AG09319 (cell line): ENCODE results near the gene BLM.

Experiments
- DNase-seq: peaks from one replicate; pipeline ENCODE4 v3.0.0-alpha.2; 2010; ENCODE audit warnings: low read depth; ENCODE audit errors: extremely low read depth
- TF ChIP-seq, protein P1 (sequence below): IDR thresholded peaks from 2 replicates; pipeline ENCODE4 v1.5.1; 2011; ENCODE audit warnings: low read depth, mild to moderate bottlenecking, inconsistent platforms, low read length, moderate library complexity

The BLM gene

GRCh38 chr15:90809536-90809935 is 92.4 kb downstream of the BLM start:
- TF ChIP-seq, protein P1, sequence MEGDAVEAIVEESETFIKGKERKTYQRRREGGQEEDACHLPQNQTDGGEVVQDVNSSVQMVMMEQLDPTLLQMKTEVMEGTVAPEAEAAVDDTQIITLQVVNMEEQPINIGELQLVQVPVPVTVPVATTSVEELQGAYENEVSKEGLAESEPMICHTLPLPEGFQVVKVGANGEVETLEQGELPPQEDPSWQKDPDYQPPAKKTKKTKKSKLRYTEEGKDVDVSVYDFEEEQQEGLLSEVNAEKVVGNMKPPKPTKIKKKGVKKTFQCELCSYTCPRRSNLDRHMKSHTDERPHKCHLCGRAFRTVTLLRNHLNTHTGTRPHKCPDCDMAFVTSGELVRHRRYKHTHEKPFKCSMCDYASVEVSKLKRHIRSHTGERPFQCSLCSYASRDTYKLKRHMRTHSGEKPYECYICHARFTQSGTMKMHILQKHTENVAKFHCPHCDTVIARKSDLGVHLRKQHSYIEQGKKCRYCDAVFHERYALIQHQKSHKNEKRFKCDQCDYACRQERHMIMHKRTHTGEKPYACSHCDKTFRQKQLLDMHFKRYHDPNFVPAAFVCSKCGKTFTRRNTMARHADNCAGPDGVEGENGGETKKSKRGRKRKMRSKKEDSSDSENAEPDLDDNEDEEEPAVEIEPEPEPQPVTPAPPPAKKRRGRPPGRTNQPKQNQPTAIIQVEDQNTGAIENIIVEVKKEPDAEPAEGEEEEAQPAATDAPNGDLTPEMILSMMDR: no peak
- DNase-seq: no peak

DNA sequence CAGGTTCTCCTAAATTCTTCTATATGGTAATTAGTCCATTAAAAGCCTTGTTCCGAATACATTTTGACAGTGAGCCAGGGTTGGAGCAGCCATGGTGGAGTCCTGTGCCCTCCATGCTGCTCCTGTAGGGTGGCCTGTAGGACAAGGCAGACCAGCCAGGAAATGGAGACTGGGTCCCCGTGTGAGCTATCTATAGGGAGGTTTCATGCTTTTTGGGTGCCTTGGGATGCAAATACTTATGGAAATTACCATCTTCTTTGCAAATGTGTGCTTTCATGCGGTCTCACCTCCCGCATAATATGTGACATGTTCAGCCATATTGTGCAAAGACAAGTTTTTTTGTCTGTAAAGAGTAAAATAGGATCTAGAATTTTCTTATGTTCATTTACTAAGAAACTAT is 93.2 kb downstream of the BLM start:
- TF ChIP-seq, protein P1: no peak
- DNase-seq: no peak

DNA sequence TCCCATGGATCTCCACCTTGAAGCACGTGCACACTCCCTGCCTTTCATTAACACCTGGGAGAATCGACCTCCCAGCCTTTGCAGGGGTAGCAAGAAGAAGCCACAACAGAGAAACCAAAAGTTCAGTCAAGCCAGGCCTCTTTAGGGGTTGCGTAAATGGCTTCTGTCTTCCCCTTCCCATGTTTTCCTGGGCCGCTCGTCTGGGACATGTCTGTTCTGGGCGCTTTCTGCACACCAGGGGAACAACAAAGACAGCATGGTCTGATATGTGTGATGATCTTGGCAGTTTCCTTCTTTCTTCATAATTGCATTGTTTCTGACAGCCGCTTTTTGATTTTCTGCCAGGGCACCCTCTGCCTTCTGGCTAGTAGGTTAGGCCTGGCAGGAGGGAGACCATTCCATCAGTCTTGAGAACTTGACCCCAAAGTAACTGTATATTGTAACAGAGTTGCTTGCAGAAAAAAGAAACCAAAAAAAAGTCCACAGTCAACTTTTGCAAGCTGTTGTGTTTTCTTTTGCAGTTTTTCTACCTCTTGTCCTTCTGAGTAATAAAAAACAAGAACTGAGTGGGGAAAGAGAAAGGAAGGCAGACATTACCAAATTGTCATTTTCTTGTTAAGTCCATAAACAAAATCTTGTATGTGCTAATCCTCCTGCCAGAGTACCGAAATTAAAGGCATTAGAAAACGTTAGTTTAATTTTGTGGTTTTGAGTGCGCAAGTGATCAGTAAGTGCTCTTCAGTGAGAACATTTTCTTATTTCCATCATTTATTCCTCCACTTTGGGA is 95.2 kb downstream of the BLM start:
- TF ChIP-seq, protein P1: no peak
- no peak for DNase-seq

GRCh38 chr15:90812958-90813265 is 95.8 kb downstream of the BLM start:
- DNase-seq: no peak
- TF ChIP-seq, protein P1: no peak

DNA sequence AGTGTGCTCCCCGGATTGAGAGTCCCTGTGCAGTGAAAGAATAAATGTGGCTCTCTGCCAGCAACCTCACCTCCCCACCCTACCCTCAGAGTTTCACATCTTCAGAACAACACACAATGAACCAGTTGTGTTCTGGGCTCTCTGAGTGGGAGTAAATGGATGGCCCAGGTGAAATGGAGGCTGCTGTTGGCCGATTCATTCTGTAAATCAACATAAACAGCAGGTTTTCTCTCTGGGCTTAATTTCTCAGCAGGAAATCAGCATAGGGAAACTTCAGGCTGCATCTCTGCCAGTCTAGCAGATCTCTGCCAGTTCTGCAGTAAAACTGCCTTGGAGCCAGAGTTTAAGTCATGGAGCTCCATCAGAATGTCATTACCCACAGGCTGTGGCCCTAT is 96.6 kb downstream of the BLM start:
- TF ChIP-seq, protein P1: no peak
- no peak for DNase-seq

DNA sequence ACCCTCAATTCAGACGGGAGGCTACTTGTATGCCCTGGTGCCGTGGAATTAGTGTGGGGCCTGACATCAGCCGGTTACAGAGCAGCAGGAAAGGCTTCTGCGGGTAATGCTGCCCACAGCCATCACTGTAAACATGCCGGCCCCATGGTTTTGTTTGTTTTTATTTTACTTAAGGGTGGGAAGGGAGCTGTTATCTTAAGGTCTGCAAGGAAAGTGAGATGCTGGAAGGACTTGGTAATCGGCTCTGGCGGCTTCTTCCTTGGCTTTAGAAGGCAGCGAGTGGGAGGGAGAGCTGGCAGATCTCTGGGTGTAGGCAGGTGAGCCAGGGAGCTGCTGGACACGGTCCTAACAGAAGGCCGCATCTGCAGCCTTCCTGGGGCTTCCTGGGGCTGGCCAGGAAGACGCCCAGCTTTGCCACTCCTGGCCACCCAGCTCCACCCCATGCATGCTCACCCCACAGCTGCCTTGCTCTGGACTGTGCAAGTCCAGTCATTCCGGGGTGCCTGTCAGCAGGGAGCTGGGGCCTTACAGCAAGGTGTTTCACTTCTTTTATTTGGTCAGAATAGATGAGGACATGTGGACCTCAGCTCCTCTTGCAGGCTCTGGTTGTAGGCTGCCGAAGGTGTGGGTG is 97.2 kb downstream of the BLM start:
- TF ChIP-seq, protein P1: no peak
- no peak for DNase-seq

DNA sequence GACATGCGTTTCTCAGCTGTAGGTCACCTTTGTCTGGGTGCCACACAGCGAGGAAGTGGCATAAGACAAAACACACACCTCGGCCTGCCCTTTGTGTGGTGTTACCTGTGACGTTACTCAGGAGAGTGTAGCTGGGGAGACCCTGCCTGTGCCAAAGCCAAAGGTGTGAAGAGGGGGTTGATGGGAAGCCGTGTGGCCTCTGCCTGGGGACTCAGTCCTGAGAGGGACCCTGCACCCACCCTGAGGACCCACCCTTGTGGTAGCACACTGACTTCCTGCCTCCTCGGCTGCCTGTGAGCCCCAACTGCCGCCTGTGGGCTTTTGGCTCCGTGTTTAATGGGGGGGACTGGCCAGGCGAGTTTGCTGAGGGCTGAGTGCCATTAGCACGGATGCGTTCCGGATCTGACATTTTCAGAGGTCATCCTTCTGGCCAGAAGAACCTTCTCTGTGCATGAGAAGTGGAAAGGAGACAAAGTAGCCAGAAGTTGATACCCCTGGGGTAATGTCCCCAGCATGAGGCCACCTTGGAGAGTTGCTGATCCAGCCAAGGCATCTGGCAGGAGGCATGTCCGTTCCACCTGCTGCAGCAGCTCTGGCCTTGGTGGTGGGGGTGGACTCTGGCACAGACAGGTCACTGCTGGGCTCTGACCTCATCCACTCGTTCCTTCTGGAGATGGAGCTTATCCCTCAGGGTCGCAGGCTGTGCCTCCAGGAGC is 99.4 kb downstream of the BLM start:
- no peak for DNase-seq
- TF ChIP-seq, protein P1: no peak
